HG03571 (cell line): Measurements from ENCODE around the gene DENND2D.
"Not testable (repeated sequence)": the region's sequence is repeated elsewhere in the genome, so short reads cannot be mapped to it uniquely, and the experiment has no call there.

Source experiments
- ATAC-seq: cut with Tn5 transposase; IDR thresholded peaks from one replicate; pipeline ENCODE4 v1.9.1; 2021; ENCODE audit not compliant: unreplicated experiment

Gene DENND2D

GRCh38 chr1:111221633-111222291, 21.3 kb upstream of the DENND2D start:
- peak; percentile 53 for ATAC-seq

DNA sequence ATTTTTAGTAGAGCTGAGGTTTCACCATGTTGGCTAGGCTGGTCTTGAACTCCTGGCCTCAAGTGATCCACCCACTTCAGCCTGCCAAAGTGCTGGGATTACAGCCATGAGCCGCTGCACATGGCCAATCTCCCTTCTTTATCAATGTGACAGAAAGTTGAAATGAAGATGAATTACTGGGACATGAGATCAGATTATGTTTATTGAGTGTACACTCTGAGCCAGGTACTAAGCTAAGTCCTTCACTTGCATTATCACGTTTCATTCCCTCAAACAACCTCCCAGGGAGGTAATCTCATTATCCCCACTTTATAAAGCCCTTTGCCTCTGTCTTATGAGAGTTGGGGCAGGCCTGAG, 20.8 kb upstream of the DENND2D start:
- ATAC-seq = no peak

- ATAC-seq = no peak
These were observed 19.9 kb upstream of the DENND2D start for GRCh38 chr1:111220302-111220890.

- peak; percentile 30 for ATAC-seq
These were observed 19.3 kb upstream of the DENND2D start for GRCh38 chr1:111219557-111220286.

DNA sequence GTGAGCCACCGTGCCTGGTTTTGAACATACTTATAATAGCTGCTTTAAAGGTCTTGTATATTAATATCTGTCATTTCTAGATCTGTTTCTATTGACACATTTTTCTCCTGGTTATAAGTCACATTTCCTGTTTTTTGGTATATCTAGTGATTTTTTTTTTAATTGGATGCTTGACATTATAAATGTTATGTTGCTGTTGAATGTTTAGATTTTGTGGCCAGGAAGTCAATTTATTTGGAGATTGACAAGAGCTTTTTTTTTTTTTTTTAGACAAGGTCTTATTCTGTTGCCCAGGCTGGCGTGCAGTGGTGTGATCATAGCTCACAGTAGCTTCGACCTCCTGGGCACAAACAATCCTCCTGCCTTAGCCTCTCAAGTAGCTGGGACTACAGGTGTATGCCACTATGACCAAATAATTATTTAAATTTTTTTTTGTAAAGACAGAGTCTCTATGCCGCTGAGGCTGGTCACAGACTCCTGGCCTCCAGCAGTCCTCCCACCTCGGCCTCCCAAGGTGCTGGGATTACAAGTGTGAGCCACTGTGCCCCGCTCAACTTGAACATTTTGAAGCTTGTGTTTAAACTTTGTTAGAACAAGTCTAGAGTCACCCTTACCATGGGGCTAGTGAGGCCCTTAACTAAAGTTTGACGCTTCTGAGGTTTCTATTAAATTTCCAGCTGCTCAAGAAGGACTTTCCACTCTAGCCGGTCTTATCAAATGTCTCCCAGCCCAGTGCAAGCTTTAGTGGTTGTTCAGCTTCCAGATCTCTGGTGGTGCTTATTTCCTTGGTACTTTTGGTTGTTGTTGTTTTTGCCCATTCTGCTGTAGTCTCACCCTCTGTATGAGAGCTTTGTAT, 18.5 kb upstream of the DENND2D start:
- ATAC-seq = no peak

- no peak for ATAC-seq
These were observed 16.9 kb upstream of the DENND2D start for GRCh38 chr1:111217183-111217910.

DNA sequence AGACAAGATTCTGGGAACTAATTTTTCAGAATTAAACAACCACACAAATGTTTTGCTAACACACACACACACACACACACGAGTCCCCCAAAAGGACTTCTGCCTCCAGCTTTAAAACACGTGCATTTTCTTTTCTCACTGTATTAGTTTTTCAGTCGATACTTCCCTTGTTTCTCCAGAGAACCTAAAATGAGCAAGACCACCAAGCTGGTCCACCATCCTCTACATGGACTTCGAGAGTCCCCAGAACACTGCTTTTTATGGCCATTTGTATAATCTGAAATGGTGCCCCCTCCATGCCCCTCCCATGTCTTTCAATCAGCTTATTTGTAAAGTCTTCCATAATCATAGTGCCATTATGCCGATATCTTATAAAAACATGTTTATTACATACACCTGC, 16.3 kb upstream of the DENND2D start:
- no peak for ATAC-seq

GRCh38 chr1:111215285-111215684, 14.8 kb upstream of the DENND2D start:
- not testable (repeated sequence) for ATAC-seq

- no peak for ATAC-seq
These were observed 14.4 kb upstream of the DENND2D start for GRCh38 chr1:111214884-111215283.

GRCh38 chr1:111214074-111214801, 13.8 kb upstream of the DENND2D start:
- ATAC-seq = no peak

- no peak for ATAC-seq
These were observed 13.0 kb upstream of the DENND2D start for GRCh38 chr1:111213412-111213811.

- no peak for ATAC-seq
These were observed 12.3 kb upstream of the DENND2D start for GRCh38 chr1:111212634-111213335.

DNA sequence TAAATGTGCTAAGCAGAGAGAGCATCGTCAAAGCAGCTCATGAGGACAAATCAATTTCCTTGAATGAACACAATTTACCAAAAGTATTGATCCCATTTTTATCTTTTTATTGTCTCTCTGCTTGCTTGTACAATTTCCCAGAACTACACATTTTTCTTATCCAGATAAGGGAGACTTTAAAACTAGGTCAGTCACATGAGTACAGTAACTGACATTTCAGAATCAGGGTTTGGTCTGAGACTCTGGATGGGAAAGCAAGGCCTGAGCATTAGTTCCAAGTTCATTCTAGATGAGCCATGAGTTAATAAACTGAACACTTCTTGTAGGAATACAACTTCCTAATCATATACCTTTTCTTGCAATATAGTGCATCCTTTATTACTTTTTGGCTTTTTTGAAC, 11.5 kb upstream of the DENND2D start:
- ATAC-seq = no peak

- ATAC-seq = no peak
These were observed 9.2 kb upstream of the DENND2D start for GRCh38 chr1:111209622-111210021.

DNA sequence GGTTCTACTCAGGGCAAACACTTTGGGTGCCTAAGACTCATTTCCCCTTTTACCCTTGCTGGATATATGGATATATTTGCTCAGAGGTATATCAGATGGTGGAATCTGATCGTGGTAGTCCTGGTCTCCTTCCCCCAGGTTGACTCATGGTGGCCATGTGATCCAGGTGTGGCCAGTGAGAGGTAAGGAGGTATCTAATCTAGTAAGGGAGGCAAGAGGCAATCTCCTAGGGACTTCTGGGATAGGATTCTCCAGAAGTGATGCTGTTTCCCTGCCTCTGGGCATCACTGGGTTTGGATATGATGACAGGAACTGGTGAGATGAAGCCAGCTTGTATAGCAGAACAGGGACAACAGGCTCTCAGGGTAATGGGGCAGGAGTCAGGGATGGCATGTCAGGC, 8.5 kb upstream of the DENND2D start:
- no peak for ATAC-seq

DNA sequence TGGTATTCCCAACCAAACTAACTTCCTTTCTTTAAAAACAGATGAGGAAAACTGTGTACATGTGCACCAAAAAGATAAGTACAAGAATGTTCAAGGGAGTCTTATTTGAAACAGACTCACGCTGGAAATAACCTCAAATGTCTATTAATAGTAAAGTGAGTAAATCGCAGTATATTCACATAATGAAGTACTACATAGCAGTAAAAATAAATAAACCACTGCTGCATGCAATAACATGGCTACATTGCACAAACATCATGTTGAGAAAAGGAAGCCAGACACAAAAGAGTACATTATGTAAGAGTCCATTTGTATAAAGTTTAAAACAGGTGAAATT, 5.2 kb upstream of the DENND2D start:
- no peak for ATAC-seq

DNA sequence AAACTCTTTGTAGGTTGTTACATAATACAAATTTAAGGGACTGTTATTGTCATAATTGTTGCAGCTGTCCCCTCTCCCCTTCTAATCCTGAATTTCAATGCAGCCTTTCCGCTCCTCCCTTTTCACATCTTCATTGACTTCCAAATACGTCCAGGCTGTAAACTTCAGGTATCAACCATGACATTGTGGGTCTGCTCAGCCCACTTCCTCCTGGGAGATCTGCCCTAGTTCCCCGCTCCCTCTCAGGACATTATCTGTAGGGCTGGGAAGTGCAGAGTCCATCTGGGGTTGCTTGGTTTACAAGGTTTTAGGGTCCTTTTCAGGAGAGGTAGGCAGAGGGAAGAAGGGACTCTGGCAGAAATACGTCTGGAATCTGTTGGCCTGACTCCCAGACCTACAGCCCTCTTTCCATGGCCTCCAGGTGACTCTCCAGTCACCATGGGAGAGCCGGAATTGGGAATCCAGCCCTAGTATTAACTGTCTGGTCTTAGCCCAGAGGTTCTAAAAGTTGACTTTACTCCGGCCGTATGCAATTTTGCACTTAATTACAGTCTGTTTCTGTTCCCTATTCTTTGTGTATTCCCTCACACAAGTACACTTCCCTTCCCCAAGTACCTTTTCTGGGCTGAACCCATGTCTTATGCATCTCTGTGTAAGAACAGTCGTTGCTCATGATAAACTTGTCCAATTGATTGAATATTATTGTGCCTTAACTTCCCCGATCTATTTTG, 4.7 kb upstream of the DENND2D start:
- no peak for ATAC-seq

GRCh38 chr1:111204201-111204982, 3.9 kb upstream of the DENND2D start:
- peak; percentile 58 for ATAC-seq
